ENCODE measurements around the gene ABHD17C.
"Not testable (repeated sequence)": the region's sequence is repeated elsewhere in the genome, so short reads cannot be mapped to it uniquely, and the experiment has no call there.

Gene ABHD17C

DNA sequence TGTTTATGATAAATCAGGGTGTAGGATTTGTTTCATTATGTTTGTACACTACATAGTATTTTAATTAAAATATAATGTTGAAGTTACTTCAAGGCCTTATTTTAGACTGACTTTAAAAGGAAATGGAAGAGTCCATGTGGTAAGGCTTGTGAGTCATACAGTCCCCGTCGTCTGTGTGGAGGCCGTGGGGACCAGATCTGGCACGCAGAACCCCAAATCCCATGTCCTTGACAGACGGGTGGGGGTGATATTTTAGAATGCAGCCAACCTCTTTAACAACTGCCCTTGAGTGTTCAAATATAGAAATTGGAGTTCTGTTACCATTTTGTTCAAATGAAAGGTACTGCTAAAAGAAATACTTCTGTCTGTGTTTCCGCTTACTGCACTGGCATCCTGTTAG lies 35.8 kb downstream of the ABHD17C start:
- no peak for DNase-seq (ENCODE audit: low read depth)

- DNase-seq (ENCODE audit: low read depth) = no peak
These were observed 37.1 kb downstream of the ABHD17C start for GRCh38 chr15:80732167-80732566.

DNA sequence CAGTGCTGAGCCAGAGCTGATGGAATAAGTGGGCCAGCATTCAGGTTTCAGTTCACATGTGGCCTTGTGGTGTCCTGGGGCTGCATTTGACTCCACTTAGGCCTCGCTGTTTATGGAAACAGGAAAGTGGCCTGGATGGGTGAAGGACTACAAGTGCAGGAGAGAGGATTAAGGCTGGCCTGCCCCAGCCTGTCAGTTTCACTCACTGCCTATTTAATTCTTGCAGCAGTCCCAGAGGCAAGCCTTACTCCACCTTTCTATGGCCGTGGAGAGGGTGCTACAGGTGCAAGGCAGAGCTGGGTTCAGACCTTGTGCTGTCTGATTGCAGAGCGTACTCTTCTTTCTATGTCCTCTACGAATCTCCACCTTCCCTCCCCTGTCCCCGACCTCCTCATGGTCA lies 37.7 kb downstream of the ABHD17C start:
- DNase-seq (ENCODE audit: low read depth) = no peak

DNA sequence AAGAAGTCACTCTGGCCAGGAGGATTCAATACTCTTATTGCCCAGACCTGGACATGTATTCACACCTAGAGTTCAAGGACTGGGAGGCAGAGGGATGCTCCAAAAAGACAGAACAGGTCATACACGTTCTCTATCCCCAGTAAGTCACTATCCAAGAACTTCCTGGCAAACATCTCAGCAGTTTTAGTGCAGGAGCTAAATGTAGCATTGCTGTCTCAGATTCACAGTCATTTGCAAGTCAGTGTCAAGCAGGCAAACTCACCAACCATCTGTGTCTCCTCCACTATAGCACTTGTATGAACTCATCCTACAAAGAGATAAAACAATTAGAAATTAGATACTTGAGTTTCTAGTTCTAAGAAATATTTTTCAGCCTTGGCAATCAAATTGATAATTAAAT lies 38.4 kb downstream of the ABHD17C start:
- no peak for DNase-seq (ENCODE audit: low read depth)

DNA sequence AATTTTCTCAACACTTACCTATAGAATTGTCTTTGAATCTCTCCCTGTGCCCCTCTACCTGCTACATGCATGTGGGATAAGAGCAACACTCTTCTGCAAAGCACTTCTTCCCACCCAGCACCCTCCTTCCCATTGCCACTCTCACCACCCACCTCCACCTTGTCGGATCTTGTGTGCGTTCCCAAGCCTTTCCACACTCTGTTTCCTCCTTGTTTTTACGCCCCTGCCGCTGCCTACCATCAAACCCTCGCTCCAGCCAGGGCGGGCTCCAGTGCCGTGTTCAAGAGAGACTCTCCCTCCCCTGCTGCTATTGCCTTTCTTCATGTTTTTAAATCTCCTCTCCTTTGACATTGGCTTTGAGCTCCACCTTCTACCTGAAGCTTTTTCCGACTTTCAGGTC lies 40.2 kb downstream of the ABHD17C start:
- no peak for DNase-seq (ENCODE audit: low read depth)

DNA sequence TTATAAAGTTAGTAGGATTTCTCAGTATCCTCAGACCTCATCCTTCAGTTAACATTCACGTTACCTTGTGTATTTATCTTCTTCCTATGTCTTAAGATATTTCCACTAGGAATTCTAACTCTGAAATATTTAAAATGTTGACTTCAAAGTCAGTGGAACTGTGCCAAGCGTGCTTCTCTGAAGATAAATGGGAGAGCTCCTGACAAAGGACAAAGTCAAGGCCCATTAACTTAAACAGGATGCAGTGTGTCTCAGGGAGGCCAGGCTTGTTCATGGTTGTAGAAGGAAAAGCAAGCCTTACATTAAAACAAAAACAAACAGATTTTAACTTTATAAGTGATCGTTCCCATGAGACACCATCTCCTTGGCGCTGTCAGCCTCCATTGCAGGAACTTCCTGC lies 41.5 kb downstream of the ABHD17C start:
- no peak for DNase-seq (ENCODE audit: low read depth)

DNA sequence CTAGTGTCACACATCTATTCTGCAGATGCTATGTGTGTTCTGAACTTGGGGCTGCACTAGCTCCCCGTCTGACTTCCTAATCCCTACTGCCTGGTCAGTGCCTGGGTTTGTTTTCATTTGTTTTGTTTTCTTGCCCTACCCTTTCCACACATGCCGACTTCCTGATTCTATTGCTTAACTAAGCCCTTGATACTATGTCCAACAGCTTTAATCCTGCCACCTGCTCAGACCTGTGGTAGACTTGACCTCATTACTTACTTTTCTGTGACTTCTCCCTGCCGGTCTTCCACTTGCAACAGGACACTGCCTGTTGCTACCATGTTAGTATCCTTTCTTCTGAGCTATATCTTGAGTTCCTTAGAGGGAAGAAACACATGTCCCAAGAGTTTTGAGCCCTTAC lies 44.8 kb downstream of the ABHD17C start:
- DNase-seq (ENCODE audit: low read depth) = no peak

DNA sequence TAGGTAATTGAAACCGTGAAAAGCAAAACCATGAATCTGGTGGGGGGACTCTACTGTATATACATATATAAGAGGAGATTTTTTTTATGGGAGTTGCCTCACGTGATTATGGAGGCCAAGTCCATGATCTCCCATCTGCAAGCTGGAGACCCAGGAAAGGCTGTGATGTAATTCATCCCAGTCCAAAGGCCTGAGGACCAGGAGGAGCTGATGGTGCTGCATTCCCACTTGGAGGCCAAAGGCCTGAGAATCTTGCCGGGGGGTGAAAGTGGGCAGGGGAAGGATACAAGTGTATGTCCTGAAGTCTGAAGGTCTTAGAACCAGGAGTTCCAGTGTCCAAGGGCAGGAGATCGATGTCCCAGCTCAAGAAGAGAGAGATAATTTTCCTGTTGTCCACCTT lies 47.0 kb downstream of the ABHD17C start:
- no peak for DNase-seq (ENCODE audit: low read depth)

GRCh38 chr15:80743189-80743833 lies 48.2 kb downstream of the ABHD17C start:
- no peak for DNase-seq (ENCODE audit: low read depth)

DNA sequence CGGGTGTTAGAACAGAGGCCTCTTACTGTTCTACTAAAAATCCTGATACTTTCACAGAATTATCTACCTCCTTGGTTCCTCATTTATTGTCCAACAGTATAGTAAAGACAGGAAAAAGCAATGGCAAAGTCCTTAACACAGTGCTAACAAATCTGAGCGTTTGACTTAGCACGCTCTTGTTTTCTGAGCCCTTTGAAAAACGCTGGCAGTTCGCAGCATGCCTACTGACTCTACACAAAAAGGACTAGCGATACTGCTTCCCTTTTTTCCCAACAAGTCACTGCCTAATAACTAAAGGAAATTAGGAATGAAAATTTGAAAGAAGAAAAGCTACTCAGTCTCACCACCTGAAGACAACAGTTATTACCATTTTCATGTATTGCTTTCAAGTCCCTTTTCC lies 49.3 kb downstream of the ABHD17C start:
- DNase-seq (ENCODE audit: low read depth) = no peak

DNA sequence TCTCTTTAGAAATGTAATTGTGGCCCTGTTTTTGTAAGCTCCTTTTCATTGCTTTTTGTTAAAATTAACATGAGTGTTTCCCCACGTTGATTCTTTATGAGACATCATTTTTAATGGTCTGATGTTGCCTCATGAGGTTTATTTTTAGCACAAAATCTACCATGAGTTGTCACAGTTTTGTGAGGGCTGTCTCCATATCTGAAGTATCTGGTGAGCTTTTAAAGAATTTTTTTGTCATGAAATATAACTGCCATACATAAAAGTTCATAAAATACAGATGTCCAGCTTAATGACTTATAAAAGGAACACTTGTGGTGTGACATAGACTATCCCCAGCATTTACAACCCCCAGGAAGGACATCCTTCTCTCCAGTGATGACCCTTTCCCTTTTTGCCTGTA lies 49.7 kb downstream of the ABHD17C start:
- DNase-seq (ENCODE audit: low read depth) = no peak

DNA sequence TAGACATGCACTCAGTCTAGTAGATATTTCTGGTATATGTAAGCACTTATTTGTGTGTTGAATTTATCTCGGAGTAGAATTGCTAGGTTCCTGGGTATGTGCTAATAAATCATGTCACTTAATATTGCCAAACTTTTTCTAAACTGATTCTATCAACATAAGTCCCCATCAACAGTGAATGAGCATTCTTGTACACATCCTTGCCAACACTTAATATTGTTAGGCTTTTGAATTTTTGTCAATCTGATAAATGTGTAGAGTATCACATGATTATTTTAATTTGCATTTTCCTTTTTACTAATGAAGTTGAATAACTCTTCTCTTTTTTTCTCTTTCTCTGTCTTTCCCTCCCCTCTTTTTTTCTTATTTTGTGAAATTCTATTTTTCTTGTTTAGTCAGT lies 50.8 kb downstream of the ABHD17C start:
- no peak for DNase-seq (ENCODE audit: low read depth)

- DNase-seq (ENCODE audit: low read depth) = no peak
These were observed 52.4 kb downstream of the ABHD17C start for GRCh38 chr15:80747317-80748053.

- no peak for DNase-seq (ENCODE audit: low read depth)
These were observed 54.5 kb downstream of the ABHD17C start for GRCh38 chr15:80749589-80749988.

DNA sequence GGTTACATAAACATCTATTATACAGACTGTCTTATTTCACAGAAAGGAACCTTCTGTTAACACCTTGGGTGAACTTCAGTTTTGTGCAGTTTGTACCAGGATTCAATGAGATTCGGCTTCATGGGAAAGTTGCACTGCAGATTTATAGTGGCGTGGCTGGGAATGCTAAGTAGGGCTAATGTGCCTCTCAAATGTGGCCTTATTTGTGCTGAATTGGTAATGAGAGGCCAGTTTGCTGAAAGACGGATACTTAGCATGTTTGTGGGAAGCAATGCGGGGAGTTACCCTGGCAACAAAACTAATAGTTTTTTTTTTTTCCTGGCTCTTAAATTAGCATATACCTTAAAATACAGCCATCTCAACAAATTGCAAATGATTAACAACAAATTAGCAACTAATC lies 55.5 kb downstream of the ABHD17C start:
- DNase-seq (ENCODE audit: low read depth) = no peak

- no peak for DNase-seq (ENCODE audit: low read depth)
These were observed 57.1 kb downstream of the ABHD17C start for GRCh38 chr15:80752204-80752603.

DNA sequence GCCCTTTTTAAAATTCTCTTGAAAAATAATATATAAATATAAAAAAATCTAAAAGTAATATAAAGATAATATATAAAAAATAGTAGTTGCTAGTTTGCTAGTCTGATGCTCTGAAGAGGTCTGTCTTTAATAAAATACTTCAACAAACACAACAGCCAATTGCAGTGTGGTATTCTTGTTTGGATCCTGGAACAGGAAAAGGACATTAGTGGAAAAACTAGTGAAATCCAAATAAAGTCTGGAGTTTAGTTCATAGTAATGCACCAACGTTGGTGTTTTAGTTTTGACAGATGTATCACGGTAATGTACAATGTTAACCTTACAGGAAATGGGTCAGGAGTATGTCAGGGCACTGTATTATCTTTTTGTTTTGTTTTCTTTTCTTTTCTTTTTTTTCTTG lies 58.1 kb downstream of the ABHD17C start:
- DNase-seq (ENCODE audit: low read depth) = no peak

DNA sequence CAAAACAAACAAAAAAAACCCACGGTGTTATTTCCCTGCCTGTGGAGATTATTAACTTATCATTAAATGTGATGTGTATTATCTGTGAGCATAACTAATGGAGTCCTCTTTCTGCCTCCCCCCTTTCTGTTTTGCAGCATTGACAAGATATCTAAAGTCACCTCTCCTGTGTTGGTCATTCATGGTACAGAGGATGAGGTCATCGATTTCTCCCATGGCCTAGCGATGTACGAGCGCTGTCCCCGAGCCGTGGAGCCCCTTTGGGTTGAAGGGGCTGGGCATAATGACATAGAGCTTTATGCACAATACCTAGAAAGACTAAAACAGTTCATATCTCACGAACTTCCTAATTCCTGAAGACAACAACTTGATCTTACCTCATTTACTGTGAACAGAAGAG lies 58.9 kb downstream of the ABHD17C start:
- no peak for DNase-seq (ENCODE audit: low read depth)

- DNase-seq (ENCODE audit: low read depth) = no peak
These were observed 60.8 kb downstream of the ABHD17C start for GRCh38 chr15:80755885-80756284.

DNA sequence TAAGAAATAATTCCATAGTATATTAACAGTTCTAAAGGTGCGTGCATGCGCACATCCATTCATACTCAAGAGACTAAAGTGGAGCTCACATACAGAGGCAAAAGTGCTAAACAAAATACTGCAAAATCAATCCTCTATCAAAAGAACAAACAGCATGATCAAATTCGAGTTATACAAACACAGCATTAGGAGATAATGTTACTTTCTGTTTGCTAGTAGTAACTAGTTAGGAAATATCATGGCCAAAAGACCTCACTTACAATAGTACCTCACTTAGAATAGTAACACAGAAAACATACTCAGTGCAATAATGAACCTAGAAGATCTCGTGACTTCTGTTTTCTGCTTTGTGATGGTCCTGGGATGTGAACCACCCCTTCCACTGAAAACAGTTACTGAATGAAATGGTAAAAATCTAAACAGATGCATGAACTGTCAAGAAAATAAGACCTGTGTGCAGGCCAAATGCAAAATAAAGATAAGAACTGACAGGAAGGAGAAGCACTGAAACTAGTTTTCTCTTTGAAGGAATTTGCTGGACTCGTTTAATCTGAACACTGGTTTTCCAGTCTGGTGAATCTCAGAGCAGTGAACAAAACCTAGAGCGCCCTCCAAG lies 63.1 kb downstream of the ABHD17C start:
- DNase-seq (ENCODE audit: low read depth) = no peak

DNA sequence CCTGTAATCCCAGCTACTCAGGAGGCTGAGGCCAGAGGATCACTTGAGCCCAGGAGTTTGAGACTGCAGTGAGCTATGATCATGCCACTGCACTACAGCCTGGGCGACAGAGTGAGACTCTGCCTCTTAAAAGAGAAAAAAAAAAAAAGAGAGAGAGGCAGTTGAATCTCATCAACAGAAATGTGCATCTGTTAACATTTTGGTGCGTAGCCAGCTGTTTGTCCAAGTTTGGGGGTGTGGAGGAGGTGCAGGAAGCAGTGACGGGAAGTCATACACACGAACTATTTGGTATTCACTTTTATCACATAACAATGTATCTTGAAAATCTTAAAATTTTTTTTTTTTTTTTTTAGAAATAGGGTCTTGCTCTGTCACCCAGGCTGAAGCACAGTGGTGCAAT lies 65.8 kb downstream of the ABHD17C start:
- no peak for DNase-seq (ENCODE audit: low read depth)

- no peak for DNase-seq (ENCODE audit: low read depth)
These were observed 66.6 kb downstream of the ABHD17C start for GRCh38 chr15:80761754-80762153.

- DNase-seq (ENCODE audit: low read depth) = not testable (repeated sequence)
These were observed 68.1 kb downstream of the ABHD17C start for GRCh38 chr15:80763235-80763634.

DNA sequence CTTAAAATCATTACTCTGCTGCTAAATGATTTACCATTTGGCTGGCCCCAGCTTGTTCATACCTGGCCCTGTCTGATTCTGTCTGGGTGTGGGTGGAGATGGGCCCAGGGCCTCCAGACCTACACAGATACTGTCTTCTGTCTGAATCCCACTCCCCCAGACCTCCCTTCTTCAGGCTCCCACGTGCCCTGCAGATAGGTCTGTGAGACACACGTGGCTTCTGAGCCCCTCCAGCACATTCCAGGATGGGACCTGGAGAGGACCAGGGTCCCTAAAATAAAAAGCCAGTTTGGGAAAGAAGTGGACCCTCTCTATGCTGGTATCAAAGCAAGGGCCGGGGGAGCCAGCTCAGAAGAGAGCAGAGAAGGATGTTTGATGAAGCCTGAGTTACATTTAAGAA lies 69.4 kb downstream of the ABHD17C start:
- no peak for DNase-seq (ENCODE audit: low read depth)
